OCI-LY7 (cell line): ENCODE data around the gene CKMT2. TPM values are rescaled to one million over a fixed set of nuclear protein-coding genes. Genes with fewer than 3 reads are reported as not detected.

ENCODE experiments used
- BruUV-seq: library from RNA; stranded (reverse); fragments of 400-500 nt; replicated peaks from 2 replicates; lab custom pipeline; 2021; lab: Mats Ljungman, UMichigan
- CTCF ChIA-PET: fragments of 300-600 bp; sonication (Branson Sonifier 250); formaldehyde crosslinking; loops from one replicate; lab custom pipeline; 2022; ENCODE audit warnings: antibody characterized with exemption; ENCODE audit not compliant: unreplicated experiment; lab: Charles Lee
- POLR2A ChIA-PET: fragments of 300-600 bp; sonication (Branson Sonifier 250); formaldehyde crosslinking; loops from one replicate; lab custom pipeline; 2022; ENCODE audit warnings: antibody characterized with exemption; lab: Charles Lee
- DNase-seq: peaks from one replicate; pipeline ENCODE4 v3.0.0-alpha.2; 2015; ENCODE audit warnings: low spot score
- H2AFZ ChIP-seq: fragments of 200-600 bp; sonication (generic), shearing (Covaris generic); 2 replicates; pipeline ENCODE4 v1.6.1; 2014; ENCODE audit warnings: mild to moderate bottlenecking, antibody characterized with exemption, low read length, moderate library complexity
- H3K27ac ChIP-seq: fragments of 200-600 bp; sonication (generic); 2 replicates; pipeline ENCODE4 v1.5.1; 2014; ENCODE audit warnings: mixed run types, low read depth, mild to moderate bottlenecking, moderate library complexity, low read length, inconsistent platforms; ENCODE audit not compliant: poor library complexity, severe bottlenecking
- H3K36me3 ChIP-seq: fragments of 200-600 bp; sonication (generic); 2 replicates; pipeline ENCODE4 v1.6.1; 2014; ENCODE audit warnings: mild to moderate bottlenecking, antibody characterized with exemption, low read length, moderate library complexity, mixed read lengths; ENCODE audit not compliant: insufficient read depth
- H3K4me1 ChIP-seq: fragments of 200-600 bp; sonication (generic); 2 replicates; pipeline ENCODE4 v1.5.1; 2014; ENCODE audit warnings: mild to moderate bottlenecking, low read length; ENCODE audit not compliant: insufficient read depth, poor library complexity, severe bottlenecking
- H3K4me2 ChIP-seq: fragments of 200-600 bp; sonication (generic); 2 replicates; pipeline ENCODE4 v1.6.1; 2014; ENCODE audit warnings: mild to moderate bottlenecking, low read length
- H3K4me3 ChIP-seq: fragments of 200-600 bp; sonication (generic); 2 replicates; pipeline ENCODE4 v1.5.1; 2014; ENCODE audit warnings: mild to moderate bottlenecking, low read depth, low read length; ENCODE audit not compliant: poor library complexity, severe bottlenecking
- H3K79me2 ChIP-seq: fragments of 200-600 bp; sonication (generic); 2 replicates; pipeline ENCODE4 v1.6.1; 2016; ENCODE audit warnings: low read depth, mild to moderate bottlenecking, low read length, moderate library complexity, mixed read lengths; ENCODE audit not compliant: insufficient read depth
- H3K9me2 ChIP-seq: fragments of 200-600 bp; sonication (generic); 2 replicates; pipeline ENCODE4 v1.6.1; 2016; ENCODE audit warnings: mild to moderate bottlenecking, low read length, mixed read lengths; ENCODE audit not compliant: insufficient read depth
- H3K9me3 ChIP-seq: fragments of 200-600 bp; sonication (generic); 2 replicates; pipeline ENCODE4 v1.6.1; 2014; ENCODE audit warnings: mild to moderate bottlenecking, mixed run types, low read length, mixed read lengths
- H4K20me1 ChIP-seq: fragments of 200-600 bp; sonication (generic); 2 replicates; pipeline ENCODE4 v1.6.1; 2014; ENCODE audit warnings: mild to moderate bottlenecking, antibody characterized with exemption, low read length, moderate library complexity, mixed read lengths; ENCODE audit not compliant: insufficient read depth
- CTCF ChIP-seq: fragments of 200-600 bp; sonication (generic); conservative IDR thresholded peaks from 2 replicates; pipeline ENCODE4 v1.5.1; 2014; ENCODE audit warnings: mild to moderate bottlenecking, antibody characterized with exemption, low read length, moderate library complexity, mixed read lengths
- EZH2phosphoT487 ChIP-seq: fragments of 200-600 bp; sonication (generic); IDR thresholded peaks from 2 replicates; pipeline ENCODE4 v1.6.1; 2018; ENCODE audit warnings: low read depth, borderline replicate concordance, mild to moderate bottlenecking, mixed run types, antibody characterized with exemption, low read length, moderate library complexity, mixed read lengths
- intact Hi-C: fragments of 100-400 bp; cut with micrococcal nuclease; formaldehyde crosslinking; loops from one replicate; pipeline ENCODE4 v1.10.0; 2022; ENCODE audit not compliant: unreplicated experiment
- total RNA-seq, 2 experiments: library from RNA; depleted of rRNA in 1 of 2; stranded (reverse); fragments of >200 nt in 1 of 2; shearing (Covaris generic) in 1 of 2; gene quantifications; 2 replicates each; pipeline ENCODE4 v1.2.3, GENCODE V29; 2014 to 2022

Gene CKMT2
- total RNA-seq, 2 experiments from 2014 or later: not detected

- H4K20me1 ChIP-seq: no peaks in the 10 kb centered on the region; the same call in 1 of the 2 replicates
- H3K4me1 ChIP-seq: no peaks in the 10 kb centered on the region
- no peaks in the 10 kb centered on the region for H3K9me3 ChIP-seq
- ChIA-PET CTCF (no interaction called here), POLR2A (no interaction called here)
- H3K4me3 ChIP-seq: no peak overlapping the region
- TF ChIP-seq CTCF (no peak), EZH2phosphoT487 (no peak)
- BruUV-seq: no TSS peak
- intact Hi-C loops: no loop called here
- H3K79me2 ChIP-seq: no peaks in the 10 kb centered on the region
- no peak overlapping the region for H3K27ac ChIP-seq
- H3K36me3 ChIP-seq: no peaks in the 10 kb centered on the region
- H3K4me2 ChIP-seq: no peak overlapping the region
- no peak overlapping the region for H2AFZ ChIP-seq
- no peaks in the 10 kb centered on the region for H3K9me2 ChIP-seq
- DNase-seq: no peak
Observed at GRCh38 chr5:81226286-81226685, 6.8 kb upstream of the CKMT2 start.

GRCh38 chr5:81226949-81227348 is 6.2 kb upstream of the CKMT2 start:
- CTCF ChIA-PET: no interaction called here
- no TSS peak for BruUV-seq

More at GRCh38 chr5:81226949-81227348, 6.2 kb upstream of the CKMT2 start:
- TF ChIP-seq CTCF (no peak), EZH2phosphoT487 (no peak)
- POLR2A ChIA-PET: no interaction called here
- no peaks in the 10 kb centered on the region; the same call in 1 of the 2 replicates for H4K20me1 ChIP-seq
- no peaks in the 10 kb centered on the region for H3K9me3 ChIP-seq
- H3K4me1 ChIP-seq: no peaks in the 10 kb centered on the region
- H3K4me3 ChIP-seq: no peak overlapping the region
- intact Hi-C loops: no loop called here
- H3K9me2 ChIP-seq: no peaks in the 10 kb centered on the region
- H3K79me2 ChIP-seq: no peaks in the 10 kb centered on the region
- no peak overlapping the region for H3K4me2 ChIP-seq
- H2AFZ ChIP-seq: no peak overlapping the region
- no peak for DNase-seq
- H3K27ac ChIP-seq: no peak overlapping the region
- H3K36me3 ChIP-seq: no peaks in the 10 kb centered on the region
